GM12892 (cell line): ENCODE measurements around the gene KRTAP12-1.

Source experiments
- POLR2A ChIP-seq: IDR thresholded peaks from 2 replicates; pipeline ENCODE4 v1.6.1; 2011; ENCODE audit warnings: low read depth, low read length, control low read depth
- POLR2AphosphoS5 ChIP-seq: IDR thresholded peaks from 2 replicates; pipeline ENCODE4 v1.6.1; 2011; ENCODE audit warnings: low read depth, low read length, control low read depth

DNA sequence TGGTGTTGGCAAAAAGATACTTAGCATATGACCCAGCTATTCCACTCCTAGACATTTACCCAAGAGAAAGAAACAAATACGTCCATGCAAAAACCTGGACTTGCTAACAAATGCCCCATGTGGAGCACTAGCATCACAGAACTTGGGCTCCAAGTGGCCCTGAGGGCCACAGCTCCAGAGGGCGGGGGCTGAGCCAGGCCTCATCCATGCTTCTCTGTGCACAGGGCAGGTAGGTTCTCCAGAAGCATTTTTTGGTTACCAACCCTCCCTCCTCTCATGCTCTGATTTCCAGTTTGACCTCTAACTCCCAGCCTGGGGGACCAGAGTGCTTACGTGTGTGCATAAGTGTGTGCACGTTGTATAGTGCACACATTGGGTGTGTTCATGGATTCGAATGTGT, 17.3 kb downstream of the KRTAP12-1 start:
- TF ChIP-seq POLR2A (no peak), POLR2AphosphoS5 (no peak)
